GM21423 (cell line): ENCODE measurements around the gene OPCML.

ENCODE experiments used
- ATAC-seq: cut with Tn5 transposase; IDR thresholded peaks from one replicate; pipeline ENCODE4 v1.9.1; 2021; ENCODE audit warnings: mild to moderate bottlenecking, moderate library complexity; ENCODE audit not compliant: unreplicated experiment

Gene OPCML

DNA sequence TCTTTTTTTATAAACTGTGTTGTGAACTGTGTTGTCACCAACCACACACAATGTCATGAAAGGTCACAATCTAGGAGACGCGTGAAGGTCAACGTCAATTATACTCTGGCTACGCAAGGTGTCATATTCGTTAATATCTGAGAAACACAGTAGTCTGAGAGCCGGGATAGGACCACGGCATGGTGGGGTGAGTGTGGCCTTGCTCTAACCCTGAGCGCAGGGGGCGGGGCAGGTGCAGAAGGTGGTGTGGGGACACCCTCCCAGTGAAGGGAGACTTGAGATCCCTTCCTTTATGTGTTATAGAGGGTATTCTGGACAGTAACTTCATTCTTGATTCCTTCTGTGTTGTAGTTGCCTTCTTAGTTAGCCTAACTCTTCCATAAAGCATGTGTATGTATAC lies 883.0 kb downstream of the OPCML start:
- ATAC-seq, result no peak

DNA sequence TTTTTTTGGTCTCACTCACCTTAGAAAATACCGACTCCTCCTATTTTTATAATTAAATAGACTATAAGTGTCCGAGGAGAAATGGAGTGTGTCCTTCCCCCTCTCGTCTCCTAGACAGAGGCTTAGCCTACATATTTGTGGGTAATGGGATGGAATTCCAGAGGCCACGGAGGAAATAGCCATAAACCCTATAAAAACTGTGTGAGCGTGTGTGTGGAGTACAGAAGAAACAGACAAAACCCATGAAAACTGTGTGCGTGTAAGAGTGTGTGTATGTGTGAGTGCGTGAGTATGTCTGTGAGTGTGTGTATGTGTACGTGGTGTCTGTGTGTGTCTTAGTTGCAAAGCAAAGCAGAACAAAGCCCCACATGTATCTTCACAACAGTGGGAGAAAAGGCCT lies 883.5 kb downstream of the OPCML start:
- ATAC-seq, result no peak

GRCh38 chr11:132646890-132647289 lies 885.4 kb downstream of the OPCML start:
- no peak for ATAC-seq

DNA sequence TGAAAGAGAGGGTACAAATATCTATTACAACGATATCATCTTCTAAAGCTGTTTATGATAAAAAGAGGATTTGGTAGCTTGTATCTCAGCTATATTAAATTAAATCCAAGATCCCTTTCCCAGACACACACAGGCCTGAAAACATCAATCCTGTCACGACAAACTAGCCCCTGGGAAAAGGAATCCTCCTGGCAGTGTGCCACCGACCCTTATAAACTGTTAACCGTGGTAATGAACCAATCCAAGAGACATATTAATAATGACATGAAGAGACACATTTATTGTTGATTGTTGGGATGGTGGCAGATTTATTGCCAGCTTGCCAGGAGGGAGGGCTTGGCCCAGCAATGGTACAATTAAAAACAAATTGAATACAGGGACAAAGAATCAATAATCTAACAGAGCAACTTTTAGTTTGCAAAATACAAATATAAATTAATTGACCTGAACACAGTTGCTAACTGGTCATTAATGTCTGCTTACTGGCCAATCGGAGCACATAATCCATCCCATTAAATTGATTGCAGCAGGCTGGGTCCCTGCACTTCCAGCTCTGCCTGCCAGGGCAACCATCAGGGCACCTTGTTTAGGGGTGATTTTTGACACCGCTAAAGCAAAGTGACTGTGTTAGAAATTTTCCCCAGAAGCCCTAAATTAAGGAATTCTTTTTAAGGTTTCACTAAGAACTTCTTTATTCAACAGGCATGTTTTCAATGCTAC lies 887.6 kb downstream of the OPCML start:
- no peak for ATAC-seq

GRCh38 chr11:132643239-132643638 lies 889.1 kb downstream of the OPCML start:
- no peak for ATAC-seq

- no peak for ATAC-seq
These were observed 891.3 kb downstream of the OPCML start for GRCh38 chr11:132640952-132641351.

DNA sequence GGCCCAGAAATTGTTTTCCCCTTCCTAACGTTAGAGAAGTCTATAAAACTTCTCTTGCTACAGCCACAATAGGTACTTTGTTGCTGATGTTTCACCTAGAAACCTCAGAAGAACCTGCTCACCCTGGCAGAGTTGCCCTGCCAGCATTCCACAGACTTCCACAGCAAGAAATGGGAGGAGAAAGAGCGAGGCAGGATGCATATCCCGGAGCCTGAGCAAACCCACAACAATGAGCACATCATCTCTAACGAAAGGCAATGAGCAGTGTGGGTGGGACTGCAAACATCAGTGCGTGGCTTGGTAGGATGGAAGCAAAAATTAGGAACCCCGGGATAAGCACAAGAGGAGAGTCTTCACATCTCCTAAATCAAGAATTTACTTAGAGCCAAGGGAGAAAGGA lies 892.3 kb downstream of the OPCML start:
- no peak for ATAC-seq

- no peak for ATAC-seq
These were observed 892.9 kb downstream of the OPCML start for GRCh38 chr11:132639403-132639802.

DNA sequence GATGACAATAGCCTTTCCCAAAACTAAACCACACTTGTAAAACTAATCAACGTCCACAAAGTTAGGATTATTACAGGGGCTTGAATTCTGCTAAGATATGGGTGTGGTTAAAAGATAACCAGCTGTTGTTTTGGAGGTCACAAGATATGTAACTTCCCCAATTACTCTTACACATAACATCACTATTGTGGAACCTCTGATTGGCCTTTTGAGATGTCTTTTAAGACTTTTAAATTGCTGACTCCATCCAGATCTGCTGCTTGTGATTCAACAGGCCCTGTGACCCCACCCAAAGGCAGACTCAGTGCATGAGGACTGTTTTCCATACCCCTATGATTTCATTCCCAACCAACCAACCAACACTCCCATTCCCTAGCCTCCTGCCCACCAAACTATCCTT lies 893.9 kb downstream of the OPCML start:
- ATAC-seq, result no peak

GRCh38 chr11:132636523-132636922 lies 895.8 kb downstream of the OPCML start:
- ATAC-seq, result no peak

DNA sequence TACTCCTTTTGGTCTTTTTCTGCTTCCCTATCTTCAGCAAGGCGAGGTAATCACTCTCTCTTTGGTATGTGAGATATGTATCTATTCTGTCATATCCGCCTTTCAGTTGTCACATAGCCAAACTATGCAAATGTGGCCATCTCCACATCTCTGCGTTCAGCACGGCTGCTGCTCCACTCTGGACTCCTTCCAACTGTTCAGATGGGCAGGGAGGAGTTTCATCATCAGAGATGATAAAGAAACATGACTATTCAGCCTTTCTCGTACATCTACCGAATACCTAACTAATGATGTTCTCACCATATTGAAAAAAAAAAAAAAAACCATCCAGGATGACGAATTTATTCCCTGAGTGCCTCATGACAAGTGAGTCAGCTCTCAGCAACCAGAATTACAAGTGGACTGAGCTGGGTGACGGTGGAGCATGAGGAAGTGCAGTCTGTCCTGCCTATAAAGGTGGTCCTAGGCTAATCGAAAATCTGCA lies 899.6 kb downstream of the OPCML start:
- no peak for ATAC-seq

- ATAC-seq, result no peak
These were observed 900.3 kb downstream of the OPCML start for GRCh38 chr11:132631989-132632388.

- no peak for ATAC-seq
These were observed 904.3 kb downstream of the OPCML start for GRCh38 chr11:132627981-132628380.

DNA sequence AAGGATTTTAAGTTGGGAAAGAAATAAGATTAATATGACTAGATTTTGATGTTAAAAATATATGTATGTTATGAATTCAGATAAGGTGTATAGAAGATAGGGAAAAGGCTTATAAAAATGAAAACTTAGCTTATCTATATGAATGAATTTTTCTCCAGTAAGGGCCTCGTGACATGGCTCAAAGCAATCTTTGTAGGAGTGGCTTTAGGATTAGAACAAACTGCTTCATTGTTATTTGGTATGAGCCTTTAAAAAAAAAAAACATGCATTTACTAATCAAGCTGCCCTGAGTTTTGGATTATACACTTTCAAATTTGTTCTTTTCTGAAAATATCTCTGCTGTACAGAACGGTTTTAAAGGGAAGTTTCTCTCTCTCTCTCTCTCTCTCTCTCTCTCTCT lies 905.9 kb downstream of the OPCML start:
- no peak for ATAC-seq

DNA sequence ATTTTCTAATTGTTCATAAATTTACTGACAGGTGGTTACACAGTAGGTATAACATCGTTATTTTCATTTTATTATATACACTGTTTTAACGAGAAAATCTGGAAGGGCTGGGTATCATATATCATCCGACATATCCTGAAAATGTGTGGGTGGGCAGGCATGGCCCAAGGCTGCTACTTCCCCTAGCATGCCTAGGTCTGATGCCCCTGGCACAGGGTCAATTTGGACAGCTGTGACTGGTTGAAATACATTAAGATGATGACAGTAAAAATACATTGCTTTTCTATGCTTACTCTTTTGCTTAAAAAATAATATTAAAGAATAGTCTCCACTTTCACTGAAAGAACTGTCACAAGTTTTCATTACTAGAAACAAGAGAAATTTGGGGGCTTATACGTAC lies 908.8 kb downstream of the OPCML start:
- no peak for ATAC-seq

GRCh38 chr11:132621976-132622580 lies 910.2 kb downstream of the OPCML start:
- no peak for ATAC-seq

GRCh38 chr11:132620423-132620822 lies 911.9 kb downstream of the OPCML start:
- ATAC-seq, result no peak

GRCh38 chr11:132610791-132611190 lies 921.5 kb downstream of the OPCML start:
- no peak for ATAC-seq

- ATAC-seq, result no peak
These were observed 922.1 kb downstream of the OPCML start for GRCh38 chr11:132610216-132610615.

DNA sequence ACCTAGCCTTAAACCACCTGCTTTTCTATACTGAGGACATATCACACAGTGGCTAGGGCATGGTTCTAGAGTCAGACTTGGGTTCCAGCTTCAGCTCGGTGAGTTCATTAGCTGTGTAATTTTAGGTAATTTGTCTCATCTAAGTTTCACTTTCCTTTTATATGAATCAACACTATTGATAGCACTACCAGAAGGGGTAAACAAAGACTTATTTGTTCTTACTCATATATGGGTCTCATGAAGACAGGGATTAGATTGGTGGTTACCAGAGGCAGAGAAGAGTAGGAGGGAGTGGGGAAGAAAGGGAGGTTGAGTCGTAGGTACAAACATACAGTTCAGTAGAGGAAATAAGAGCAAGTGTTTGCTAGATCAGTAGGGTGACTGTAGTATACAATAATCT lies 924.7 kb downstream of the OPCML start:
- ATAC-seq, result no peak

DNA sequence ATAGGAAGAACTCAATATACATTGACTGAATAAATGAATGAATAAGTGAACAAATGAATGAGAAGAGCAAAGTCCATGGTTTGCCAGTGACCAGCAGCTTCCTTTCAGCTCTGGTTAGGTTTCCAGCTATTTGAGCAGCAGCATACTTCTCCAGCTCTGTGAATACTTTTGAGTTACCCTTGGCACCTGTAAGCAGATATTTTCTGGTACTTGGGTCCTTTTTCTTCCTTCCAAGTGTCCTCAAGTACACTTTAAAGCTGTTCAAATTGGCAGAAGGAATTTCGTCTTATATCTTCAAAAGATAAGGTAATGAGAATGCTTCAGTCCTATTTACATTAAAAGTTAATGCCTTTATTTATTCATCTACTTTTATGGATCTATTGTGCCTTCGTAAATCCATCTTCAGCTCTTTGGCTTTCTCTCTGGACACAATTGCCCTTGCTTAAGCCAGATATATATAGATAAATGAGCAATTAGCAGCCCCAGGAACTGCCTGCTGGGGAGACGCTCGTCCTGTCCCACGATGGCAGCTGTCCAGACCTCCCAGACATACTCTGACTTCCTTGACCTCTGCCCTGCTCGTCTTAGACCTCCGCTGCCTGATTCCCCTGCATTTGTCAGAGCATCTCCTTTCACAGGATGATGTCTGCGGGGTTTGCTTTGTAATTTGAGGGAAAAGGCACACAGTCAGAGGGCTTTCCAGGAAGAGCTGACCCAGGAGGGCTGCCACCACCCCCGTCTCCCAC lies 926.3 kb downstream of the OPCML start:
- no peak for ATAC-seq

GRCh38 chr11:132604431-132604830 lies 927.9 kb downstream of the OPCML start:
- no peak for ATAC-seq
